K562 treated with DMSO at 1 percent for 24 hours (cell line): ENCODE results near the gene SLC38A3. TPM values are rescaled to one million over a fixed set of nuclear protein-coding genes. Genes with fewer than 3 reads are reported as not detected.

ENCODE experiments used
- total RNA-seq: library from RNA; unstranded; fragments of 300-600 nt; gene quantifications from 2 replicates; pipeline ENCODE4 v1.2.3, GENCODE V29; 2022; ENCODE audit warnings: low read depth; ENCODE audit not compliant: insufficient read depth

SLC38A3 gene
- 0.20 and 0.23 TPM in 2 replicates for total RNA-seq

DNA sequence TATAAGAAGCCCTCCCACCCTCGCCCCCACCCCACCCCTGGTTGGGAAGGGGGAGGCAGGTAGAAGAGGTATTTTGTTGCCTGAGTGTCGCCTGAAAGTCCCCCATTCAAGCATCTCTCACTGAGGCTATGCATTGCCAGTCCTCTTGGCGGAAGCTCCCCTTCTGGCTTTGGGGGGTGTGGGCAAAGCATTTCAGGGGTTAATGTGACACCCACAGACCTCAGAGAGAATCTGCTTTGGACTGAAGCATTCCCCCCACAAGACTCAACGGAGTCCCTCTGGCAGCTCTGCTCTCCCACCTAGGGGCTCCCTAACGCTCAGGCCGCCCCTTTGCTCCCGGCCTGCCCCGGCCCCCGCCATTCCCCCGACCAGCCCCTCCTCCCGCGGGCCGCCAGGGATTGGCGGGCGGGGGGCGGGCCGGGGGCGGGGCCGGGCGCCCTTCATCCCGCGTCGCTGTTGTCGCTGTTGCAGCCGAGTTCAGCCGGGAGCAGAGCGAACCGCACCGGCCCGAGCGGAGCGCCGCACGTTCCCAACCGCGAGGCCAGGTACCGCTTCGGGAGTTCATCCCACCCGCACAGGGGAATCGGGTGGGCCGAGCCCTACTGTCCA is at the start of gene SLC38A3:
Gene SLC38A3, plus strand, starts transcription at position 468 of the 609 bp plus-strand sequence. CDS start 8,929 bp downstream, outside the sequence.

DNA sequence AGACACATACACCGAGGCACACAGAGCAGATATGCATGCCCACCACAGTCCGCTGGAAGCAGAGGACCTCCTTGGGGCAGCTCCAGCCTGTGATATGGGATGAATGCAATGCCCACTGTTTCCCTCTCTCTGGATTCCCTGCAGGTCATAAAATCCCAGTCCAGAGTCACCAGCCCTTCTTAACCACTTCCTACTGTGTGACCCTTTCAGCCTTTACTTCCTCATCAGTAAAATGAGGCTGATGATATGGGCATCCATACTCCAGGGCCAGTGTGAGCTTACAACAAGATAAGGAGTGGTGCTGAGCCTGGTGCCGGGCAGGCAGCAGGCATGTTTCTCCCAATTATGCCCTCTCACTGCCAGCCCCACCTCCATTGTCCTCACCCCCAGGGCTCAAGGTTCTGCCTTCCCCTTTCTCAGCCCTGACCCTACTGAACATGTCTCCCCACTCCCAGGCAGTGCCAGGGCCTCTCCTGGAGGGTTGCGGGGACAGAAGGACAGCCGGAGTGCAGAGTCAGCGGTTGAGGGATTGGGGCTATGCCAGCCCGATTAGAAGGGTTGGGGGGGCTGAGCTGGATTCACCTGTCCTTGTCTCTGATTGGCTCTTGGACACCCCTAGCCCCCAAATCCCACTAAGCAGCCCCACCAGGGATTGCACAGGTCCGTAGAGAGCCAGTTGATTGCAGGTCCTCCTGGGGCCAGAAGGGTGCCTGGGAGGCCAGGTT is 14.0 kb upstream of the SLC38A3 start, which contains the start of gene GNAT1:
Gene GNAT1, plus strand, starts transcription at position 675 of the 725 bp plus-strand sequence. CDS start 116 bp downstream, outside the sequence.

DNA sequence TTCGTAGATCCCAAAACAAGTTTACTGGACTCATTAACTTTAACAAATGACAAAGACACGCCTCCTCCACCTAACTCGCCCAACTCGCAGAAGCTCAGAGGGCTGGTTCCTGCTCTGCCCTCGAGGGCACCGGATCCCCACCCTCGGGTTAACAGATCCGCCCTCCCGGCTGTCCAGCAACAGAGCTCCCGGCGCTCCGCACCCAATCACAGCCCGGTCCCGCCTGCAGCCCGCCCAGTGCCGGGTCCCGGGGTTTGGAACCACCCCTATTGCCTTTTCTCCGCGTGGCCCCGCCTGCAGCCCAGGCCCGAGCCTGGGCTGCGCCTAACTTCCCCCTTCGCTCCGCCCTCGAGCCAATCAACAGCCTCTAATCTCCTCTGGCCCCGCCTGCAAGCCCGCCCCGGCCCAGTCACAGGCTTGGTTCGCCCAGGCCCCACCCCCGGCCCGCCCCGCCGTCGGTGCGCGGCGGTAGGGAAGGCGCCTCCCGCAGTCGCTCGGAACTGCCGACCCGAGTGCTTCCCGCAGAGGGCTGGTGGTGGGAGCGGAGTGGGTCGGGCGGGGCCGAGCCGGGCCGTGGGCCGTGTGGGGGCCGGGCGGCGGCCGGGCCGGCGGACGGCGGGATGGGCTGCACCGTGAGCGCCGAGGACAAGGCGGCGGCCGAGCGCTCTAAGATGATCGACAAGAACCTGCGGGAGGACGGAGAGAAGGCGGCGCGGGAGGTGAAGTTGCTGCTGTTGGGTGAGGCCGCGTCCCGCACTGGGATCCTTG is 30.8 kb downstream of the SLC38A3 start, which contains the start of gene GNAI2:
Gene GNAI2, plus strand, starts transcription at position 489 of the 768 bp plus-strand sequence. Its CDS starts 132 bp downstream, at position 621.

DNA sequence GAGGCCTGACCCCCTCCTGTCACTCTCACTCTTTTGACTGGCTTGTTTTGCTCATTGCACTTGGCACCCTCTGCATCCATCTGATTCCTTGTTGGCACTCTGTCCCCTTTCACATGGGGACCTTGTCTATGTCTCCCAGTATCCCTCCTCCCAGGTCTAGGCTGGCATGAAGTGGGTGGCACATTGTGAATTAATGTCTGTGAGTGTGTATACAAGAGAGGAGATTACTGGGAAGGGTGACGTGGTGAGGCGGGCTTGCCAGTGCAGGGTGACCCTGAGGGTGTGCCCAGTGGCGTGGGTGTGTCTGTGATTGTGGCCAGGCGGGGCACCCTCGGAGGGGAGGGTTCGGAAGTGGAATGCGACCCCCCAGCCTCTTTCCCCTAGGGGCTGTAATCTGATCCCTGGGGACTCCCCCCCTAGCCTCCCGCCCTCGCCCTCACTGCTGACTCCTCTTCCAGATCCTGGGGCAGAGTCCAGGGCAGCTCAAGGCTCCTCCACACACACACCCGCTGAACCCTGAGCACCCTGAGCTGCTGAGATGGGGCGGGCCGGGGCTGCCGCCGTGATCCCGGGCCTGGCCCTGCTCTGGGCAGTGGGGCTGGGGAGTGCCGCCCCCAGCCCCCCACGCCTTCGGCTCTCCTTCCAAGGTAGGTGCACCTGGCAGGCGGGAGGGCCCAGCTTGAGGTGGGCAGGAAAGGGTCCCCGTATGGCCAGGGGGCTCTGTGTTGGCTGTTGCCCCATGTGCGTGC is 63.8 kb downstream of the SLC38A3 start, which contains the start of gene SEMA3B:
Gene SEMA3B, plus strand, starts transcription at position 445 of the 749 bp plus-strand sequence. Its CDS starts 94 bp downstream, at position 539.

Other genes starting within 250 kb of the SLC38A3 start
- 51.5 and 56.1 TPM in 2 replicates for gene RBM5, start 116.4 kb upstream of the SLC38A3 start, total RNA-seq
- gene SEMA3F, start 49.9 kb upstream of the SLC38A3 start, total RNA-seq, result 2.6 and 3.8 TPM in 2 replicates
- gene GNAT1, start 13.7 kb upstream of the SLC38A3 start, total RNA-seq, result not detected in 2 replicates
- 117 and 120 TPM in 2 replicates for gene GNAI2, start 30.9 kb downstream of the SLC38A3 start, total RNA-seq
- gene SEMA3B, start 63.9 kb downstream of the SLC38A3 start, total RNA-seq, result 2.9 and 4.0 TPM in 2 replicates
- gene LSMEM2, start 73.8 kb downstream of the SLC38A3 start, total RNA-seq, result not detected in 2 replicates
- gene IFRD2, start 87.2 kb downstream of the SLC38A3 start, total RNA-seq, result 28.7 and 39.0 TPM in 2 replicates
- gene HYAL3, start 94.1 kb downstream of the SLC38A3 start, total RNA-seq, result 7.0 and 10.0 TPM in 2 replicates
- gene NAA80, start 94.1 kb downstream of the SLC38A3 start, total RNA-seq, result 7.8 and 8.6 TPM in 2 replicates
- 4.3 and 6.8 TPM in 2 replicates for gene HYAL1, start 98.3 kb downstream of the SLC38A3 start, total RNA-seq
- 21.1 and 27.9 TPM in 2 replicates for gene HYAL2, start 117.5 kb downstream of the SLC38A3 start, total RNA-seq
- gene TUSC2, start 123.0 kb downstream of the SLC38A3 start, total RNA-seq, result 46.1 and 70.9 TPM in 2 replicates
- gene RASSF1, start 135.6 kb downstream of the SLC38A3 start, total RNA-seq, result 51.1 and 54.0 TPM in 2 replicates
- gene ZMYND10, start 140.5 kb downstream of the SLC38A3 start, total RNA-seq, result 0.88 and 1.3 TPM in 2 replicates
- 24.8 and 28.6 TPM in 2 replicates for gene NPRL2, start 145.5 kb downstream of the SLC38A3 start, total RNA-seq
- 16.0 and 16.1 TPM in 2 replicates for gene CYB561D2, start 145.6 kb downstream of the SLC38A3 start, total RNA-seq
- gene TMEM115, start 154.2 kb downstream of the SLC38A3 start, total RNA-seq, result 46.7 and 47.7 TPM in 2 replicates